ENCODE data around the gene CMTM5.

DNA sequence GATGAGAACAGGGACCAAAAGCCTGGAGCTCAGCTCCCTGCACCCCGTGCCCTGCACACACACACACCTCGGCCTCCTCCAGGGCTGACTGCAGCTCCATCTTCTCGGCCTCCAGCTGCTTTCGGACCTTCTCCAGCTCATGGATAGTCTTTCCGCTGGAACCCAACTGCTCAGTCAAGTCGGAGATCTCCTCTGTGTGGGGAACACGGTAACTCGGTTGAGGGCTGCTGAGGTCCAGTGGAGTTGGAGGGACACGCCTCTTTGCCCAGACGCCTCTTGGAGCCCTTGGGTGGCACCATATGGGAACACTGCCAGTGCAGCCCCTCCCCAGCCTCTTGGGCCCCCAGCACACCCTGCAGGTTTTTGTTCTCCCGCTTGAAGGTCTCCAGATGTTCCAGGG, 40.0 kb downstream of the CMTM5 start:
- TF ChIP-seq, protein P1, sequence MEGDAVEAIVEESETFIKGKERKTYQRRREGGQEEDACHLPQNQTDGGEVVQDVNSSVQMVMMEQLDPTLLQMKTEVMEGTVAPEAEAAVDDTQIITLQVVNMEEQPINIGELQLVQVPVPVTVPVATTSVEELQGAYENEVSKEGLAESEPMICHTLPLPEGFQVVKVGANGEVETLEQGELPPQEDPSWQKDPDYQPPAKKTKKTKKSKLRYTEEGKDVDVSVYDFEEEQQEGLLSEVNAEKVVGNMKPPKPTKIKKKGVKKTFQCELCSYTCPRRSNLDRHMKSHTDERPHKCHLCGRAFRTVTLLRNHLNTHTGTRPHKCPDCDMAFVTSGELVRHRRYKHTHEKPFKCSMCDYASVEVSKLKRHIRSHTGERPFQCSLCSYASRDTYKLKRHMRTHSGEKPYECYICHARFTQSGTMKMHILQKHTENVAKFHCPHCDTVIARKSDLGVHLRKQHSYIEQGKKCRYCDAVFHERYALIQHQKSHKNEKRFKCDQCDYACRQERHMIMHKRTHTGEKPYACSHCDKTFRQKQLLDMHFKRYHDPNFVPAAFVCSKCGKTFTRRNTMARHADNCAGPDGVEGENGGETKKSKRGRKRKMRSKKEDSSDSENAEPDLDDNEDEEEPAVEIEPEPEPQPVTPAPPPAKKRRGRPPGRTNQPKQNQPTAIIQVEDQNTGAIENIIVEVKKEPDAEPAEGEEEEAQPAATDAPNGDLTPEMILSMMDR (IDR thresholded peaks at IDR 0.05) = no peak
- TF ChIP-seq POLR2A (IDR thresholded peaks at IDR 0.05) = no peak
